Nephron (organoid): ENCODE data around the gene UBE2C.

Source experiments
- H3K27ac Mint-ChIP-seq, 3 experiments: 2 replicates each; pipeline ENCODE4 v1.8.0; 2020; ENCODE audit warnings: mixed read lengths in 3 of 3, mild to moderate bottlenecking in 2 of 3, moderate library complexity in 1 of 3
- H3K27me3 Mint-ChIP-seq: 2 replicates; pipeline ENCODE4 v1.8.0; 2021; ENCODE audit warnings: low read depth, mild to moderate bottlenecking, moderate library complexity, mixed read lengths
- H3K36me3 Mint-ChIP-seq: 2 replicates; pipeline ENCODE4 v1.8.0; 2020; ENCODE audit warnings: low read depth, mixed read lengths
- H3K4me1 Mint-ChIP-seq: 2 replicates; pipeline ENCODE4 v1.8.0; 2020; ENCODE audit warnings: mixed read lengths
- H3K4me3 Mint-ChIP-seq, 3 experiments: 2 replicates each; pipeline ENCODE4 v1.8.0; 2020; ENCODE audit warnings: mild to moderate bottlenecking in 3 of 3, mixed read lengths in 3 of 3, moderate library complexity in 2 of 3
- H3K9me3 Mint-ChIP-seq: 2 replicates; pipeline ENCODE4 v1.8.0; 2020; ENCODE audit warnings: mixed read lengths
- CTCF ChIP-seq, 3 experiments: fragments of 200-600 bp; sonication (generic); IDR thresholded peaks; one replicate each; pipeline ENCODE4 v1.5.0; 2021; ENCODE audit warnings: antibody characterized with exemption in 3 of 3; ENCODE audit not compliant: unreplicated experiment in 3 of 3

Gene UBE2C

GRCh38 chr20:45848421-45848820 is 36.0 kb downstream of the UBE2C start:
- H3K4me1 Mint-ChIP-seq: no peaks in the 10 kb centered on the region
- no peaks in the 10 kb centered on the region for H3K9me3 Mint-ChIP-seq
- peaks cover 42% of the 10 kb centered on the region for H3K36me3 Mint-ChIP-seq
- TF ChIP-seq CTCF (IDR thresholded peaks at IDR 0.05; ENCODE audit: unreplicated experiment in 3 of 3): no peak
- no peak overlapping the region for H3K4me3 Mint-ChIP-seq
- no peak overlapping the region for H3K27ac Mint-ChIP-seq
- no peaks in the 10 kb centered on the region for H3K27me3 Mint-ChIP-seq

GRCh38 chr20:45848969-45849582 is 36.6 kb downstream of the UBE2C start:
- Mint-ChIP-seq H3K9me3 (no peaks in the 10 kb centered on the region), H3K36me3 (peaks cover 43% of the 10 kb centered on the region), H3K4me1 (peaks cover 5% of the 10 kb centered on the region), H3K27ac (no peak overlapping the region), H3K4me3 (no peak overlapping the region), H3K27me3 (no peaks in the 10 kb centered on the region)
- TF ChIP-seq CTCF (IDR thresholded peaks at IDR 0.05; ENCODE audit: unreplicated experiment in 3 of 3): no peak

GRCh38 chr20:45850238-45850637 is 37.8 kb downstream of the UBE2C start:
- Mint-ChIP-seq H3K4me1 (peaks cover 13% of the 10 kb centered on the region), H3K27ac (no peak overlapping the region), H3K9me3 (no peaks in the 10 kb centered on the region), H3K4me3 (no peak overlapping the region), H3K36me3 (peaks cover 36% of the 10 kb centered on the region), H3K27me3 (no peaks in the 10 kb centered on the region)
- no peak for TF ChIP-seq CTCF (IDR thresholded peaks at IDR 0.05; ENCODE audit: unreplicated experiment in 3 of 3)

GRCh38 chr20:45850926-45851325 is 38.5 kb downstream of the UBE2C start:
- Mint-ChIP-seq H3K4me1 (peaks cover 14% of the 10 kb centered on the region), H3K9me3 (no peaks in the 10 kb centered on the region), H3K4me3 (no peak overlapping the region)

GRCh38 chr20:45851501-45851900 is 39.1 kb downstream of the UBE2C start:
- TF ChIP-seq CTCF (IDR thresholded peaks at IDR 0.05; ENCODE audit: unreplicated experiment in 3 of 3): no peak
- H3K9me3 Mint-ChIP-seq: no peaks in the 10 kb centered on the region
- H3K4me1 Mint-ChIP-seq: peaks cover 16% of the 10 kb centered on the region
- H3K36me3 Mint-ChIP-seq: peaks cover 26% of the 10 kb centered on the region
- H3K27ac Mint-ChIP-seq: no peak overlapping the region
- H3K4me3 Mint-ChIP-seq: no peak overlapping the region
- no peaks in the 10 kb centered on the region for H3K27me3 Mint-ChIP-seq

More at GRCh38 chr20:45850926-45851325, 38.5 kb downstream of the UBE2C start:
- Mint-ChIP-seq H3K36me3 (peaks cover 32% of the 10 kb centered on the region), H3K27me3 (no peaks in the 10 kb centered on the region), H3K27ac (no peak overlapping the region)
- TF ChIP-seq CTCF (IDR thresholded peaks at IDR 0.05; ENCODE audit: unreplicated experiment in 3 of 3): no peak

GRCh38 chr20:45852326-45852725 is 39.9 kb downstream of the UBE2C start:
- H3K27ac Mint-ChIP-seq: no peak overlapping the region
- peaks cover 26% of the 10 kb centered on the region for H3K36me3 Mint-ChIP-seq
- H3K4me1 Mint-ChIP-seq: peaks cover 22% of the 10 kb centered on the region
- H3K4me3 Mint-ChIP-seq: no peak overlapping the region
- H3K9me3 Mint-ChIP-seq: no peaks in the 10 kb centered on the region
- no peaks in the 10 kb centered on the region for H3K27me3 Mint-ChIP-seq
- TF ChIP-seq CTCF (IDR thresholded peaks at IDR 0.05; ENCODE audit: unreplicated experiment in 3 of 3): no peak
